GM19025 (cell line): ENCODE measurements around the gene IQSEC1.

Experiments used
- ATAC-seq: cut with Tn5 transposase; IDR thresholded peaks from one replicate; pipeline ENCODE4 v1.9.1; 2021; ENCODE audit warnings: mild to moderate bottlenecking, low read depth, moderate library complexity; ENCODE audit not compliant: unreplicated experiment

IQSEC1 gene

GRCh38 chr3:13087320-13087990 is 14.2 kb upstream of the IQSEC1 start:
- no peak for ATAC-seq

- no peak for ATAC-seq
These were observed 13.3 kb upstream of the IQSEC1 start for GRCh38 chr3:13086531-13086981.

GRCh38 chr3:13085846-13086179 is 12.6 kb upstream of the IQSEC1 start:
- ATAC-seq: no peak

DNA sequence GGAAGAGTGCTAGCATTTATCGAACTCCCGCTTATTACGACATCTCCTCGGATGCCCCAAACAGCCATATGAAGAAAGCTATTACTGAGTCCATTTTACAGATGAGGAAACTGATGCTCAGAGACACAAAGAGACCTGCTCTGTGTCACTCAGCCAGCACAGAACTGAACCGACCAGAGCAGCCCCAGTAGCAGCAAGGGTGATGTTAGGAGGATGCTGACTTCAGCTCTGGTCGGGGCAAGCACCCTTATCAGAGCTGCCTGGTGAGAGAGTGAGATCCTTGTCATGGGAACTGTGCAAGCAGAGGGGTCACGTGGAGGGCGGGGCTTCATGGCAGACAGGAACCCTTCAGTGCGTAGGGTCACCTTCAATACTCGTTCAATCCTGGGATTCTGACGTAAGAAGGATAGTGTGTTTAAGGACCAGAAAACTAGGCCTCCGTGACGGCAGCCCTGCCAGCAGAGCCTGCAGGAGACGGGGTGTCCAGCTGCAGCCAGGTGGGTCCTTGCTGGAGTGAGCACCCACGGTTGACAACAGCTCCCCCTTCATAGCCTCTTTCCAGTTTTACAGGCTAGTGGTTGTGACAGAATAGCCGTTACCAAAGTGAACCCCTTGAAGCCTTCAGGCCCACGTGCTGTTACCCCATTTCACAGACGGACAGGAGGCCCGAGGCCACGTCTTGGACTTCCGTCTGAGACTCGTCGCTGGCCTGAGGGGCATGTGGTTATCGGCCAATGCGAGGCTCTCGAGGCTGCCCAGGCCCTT is 12.0 kb upstream of the IQSEC1 start:
- no peak for ATAC-seq

DNA sequence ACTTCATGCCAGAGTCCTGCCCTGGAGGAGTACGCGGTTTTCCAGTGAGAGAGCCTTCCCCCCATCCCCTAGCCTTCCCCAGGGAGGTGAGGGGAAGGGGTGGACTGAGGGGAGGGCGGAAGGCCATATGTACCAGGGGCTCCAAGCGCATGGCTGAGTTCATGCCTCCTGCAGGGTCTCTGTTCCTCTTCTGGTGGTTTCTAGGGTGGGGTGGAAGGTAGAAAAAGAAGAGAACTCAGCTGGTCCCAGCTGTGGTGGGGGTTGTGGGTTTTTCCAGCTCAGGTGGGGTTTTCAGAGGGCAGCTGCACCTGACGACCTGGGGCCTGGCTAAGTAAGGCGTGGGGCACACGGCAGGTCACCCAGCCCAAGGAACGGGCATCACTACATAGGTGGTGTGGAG is 10.7 kb upstream of the IQSEC1 start:
- ATAC-seq: no peak

- ATAC-seq: no peak
These were observed 10.0 kb upstream of the IQSEC1 start for GRCh38 chr3:13083254-13083653.

DNA sequence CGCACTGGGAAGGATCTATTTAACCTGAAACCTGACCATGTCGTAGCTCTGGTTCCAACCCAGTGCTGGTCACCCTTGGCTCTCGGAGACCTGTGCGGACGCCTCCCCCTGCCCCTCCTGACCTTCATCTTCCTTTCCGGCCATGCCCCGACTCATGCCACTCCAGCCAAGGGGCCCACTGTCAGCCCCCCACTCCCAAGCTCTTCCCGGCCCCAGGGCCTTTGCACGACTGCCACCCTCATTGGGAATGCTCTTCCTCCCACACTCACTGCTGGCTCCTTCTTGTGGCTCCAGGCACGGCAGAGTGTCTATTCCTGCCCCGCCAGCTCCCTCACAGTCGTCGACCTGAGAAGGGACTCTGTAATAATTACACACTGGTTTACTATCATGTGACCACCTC is 9.4 kb upstream of the IQSEC1 start:
- no peak for ATAC-seq

DNA sequence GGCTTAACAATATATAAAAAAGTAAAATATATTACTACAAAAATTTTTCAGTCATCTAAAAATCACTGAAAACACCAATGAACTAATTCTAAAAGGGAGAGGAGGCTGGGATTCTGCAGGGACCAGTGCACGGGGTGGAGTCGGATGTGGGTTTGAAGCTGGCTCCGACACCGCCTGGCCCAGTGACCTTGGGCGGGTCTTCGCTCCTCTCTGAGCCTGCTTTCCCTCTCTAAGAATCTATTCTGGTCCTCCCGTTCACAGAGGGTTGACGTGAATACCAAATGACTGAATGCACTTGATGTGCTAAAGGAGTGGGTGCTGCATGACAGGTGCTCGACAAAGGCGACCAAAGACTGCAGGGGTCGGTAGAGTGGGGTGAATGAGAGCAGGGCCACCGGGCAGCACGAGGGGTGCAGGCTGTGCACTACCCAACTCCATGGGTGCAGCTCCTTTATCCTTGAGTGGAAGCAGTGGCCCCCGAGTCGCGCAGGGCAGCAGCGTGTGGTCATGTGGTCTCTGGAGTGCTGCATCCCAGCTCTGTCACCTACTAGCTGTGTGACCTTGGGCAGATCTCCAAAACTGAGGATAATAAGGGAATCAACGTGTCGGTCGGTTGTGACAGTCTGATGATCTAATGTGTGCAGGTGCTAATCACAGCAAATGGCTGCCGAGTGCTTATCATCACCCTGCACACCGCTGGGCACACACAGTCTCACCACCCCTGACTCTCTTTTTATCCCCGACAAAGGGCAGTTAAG is 8.6 kb upstream of the IQSEC1 start:
- no peak for ATAC-seq

DNA sequence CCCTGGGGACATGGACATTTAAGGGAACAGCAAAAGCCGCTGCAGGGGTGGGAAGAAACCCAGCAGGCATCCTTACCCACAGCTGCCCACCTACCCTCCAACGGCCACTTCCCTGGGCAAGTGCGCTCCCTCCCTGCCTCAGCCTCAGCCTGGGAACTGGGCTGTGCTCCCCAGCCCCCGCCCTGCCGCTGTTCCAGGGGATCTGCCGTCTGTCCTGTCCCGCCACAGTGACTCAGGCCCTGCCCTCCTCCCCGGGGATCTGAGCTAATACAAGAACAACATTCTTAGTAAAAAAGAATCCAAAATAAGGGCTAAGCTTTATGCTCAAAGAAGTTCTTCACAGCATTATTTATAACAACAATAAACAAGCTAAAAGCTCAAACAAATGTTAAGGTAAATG is 7.4 kb upstream of the IQSEC1 start:
- no peak for ATAC-seq

- no peak for ATAC-seq
These were observed 6.8 kb upstream of the IQSEC1 start for GRCh38 chr3:13080026-13080425.

DNA sequence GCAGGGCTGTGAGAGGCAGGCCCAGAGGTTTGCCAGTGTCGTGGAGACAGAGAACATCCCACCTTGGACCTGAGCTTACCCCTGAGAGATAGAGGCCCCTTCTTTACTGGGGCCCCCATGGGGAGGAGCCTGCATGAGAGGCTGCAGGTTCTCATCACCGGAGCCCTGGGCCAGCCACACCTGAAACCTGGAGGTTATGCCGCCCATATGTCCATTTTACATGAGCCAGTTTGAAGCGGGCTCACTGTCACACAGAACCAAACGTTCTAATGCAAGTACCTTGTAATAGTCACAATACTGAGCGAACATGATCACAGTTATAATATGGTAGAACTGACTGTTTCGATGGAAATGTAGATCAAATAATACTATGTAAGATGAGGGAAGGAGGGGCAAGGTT is 6.3 kb upstream of the IQSEC1 start:
- ATAC-seq: no peak

DNA sequence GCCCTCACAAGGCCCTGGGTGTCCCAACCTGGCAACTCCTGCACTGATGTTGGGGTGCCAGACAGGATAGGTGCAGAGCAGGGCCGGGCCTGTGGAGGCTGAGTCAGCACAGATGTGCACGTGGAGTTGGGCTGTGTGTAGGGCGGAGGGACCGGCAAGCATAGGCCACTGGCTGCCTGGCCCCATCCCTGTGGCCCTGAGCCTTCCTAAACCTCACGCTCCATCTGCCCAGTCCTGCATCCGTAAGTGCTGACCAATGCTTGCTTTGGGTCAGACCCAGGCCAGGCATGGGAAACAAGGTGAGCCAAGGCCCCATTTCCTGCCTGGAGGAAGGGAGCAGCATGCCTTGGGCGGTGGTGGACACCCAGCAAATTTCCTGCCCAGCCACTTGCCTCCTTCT is 5.8 kb upstream of the IQSEC1 start:
- ATAC-seq: no peak

GRCh38 chr3:13078163-13078905 is 5.1 kb upstream of the IQSEC1 start:
- ATAC-seq: no peak

- ATAC-seq: no peak
These were observed 4.4 kb upstream of the IQSEC1 start for GRCh38 chr3:13077431-13078162.

DNA sequence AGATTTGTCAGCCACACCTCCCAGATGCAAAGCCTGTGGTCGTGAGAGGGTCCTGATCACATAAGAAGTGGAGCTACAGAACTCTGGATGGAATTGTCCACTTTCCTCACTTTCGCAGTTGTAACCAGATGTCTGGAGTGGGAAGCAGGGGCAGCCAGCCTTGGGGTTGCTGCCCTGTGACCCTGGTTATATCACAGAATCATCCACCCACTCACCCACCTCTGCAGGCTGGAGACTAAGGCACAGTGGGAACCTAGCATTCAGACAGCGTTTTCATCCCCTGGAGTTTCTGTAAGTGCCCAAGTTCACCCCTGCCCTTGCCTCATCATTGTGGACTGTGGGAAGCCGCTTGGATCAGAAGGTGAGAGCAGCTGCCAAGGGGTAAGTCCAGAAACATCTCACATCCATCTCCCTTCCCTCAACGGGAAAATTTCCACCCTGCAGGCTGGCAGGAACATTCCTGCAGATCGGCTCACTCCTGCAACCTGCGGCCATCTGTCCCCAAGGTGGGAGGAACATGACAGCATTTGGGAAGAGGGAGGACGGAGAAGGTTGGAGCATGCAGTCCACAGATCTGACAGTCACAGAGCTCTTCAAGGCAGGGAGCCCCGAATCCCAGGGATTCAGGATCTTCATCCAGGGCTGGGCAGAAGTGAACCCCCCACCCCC is 2.9 kb upstream of the IQSEC1 start:
- no peak for ATAC-seq

DNA sequence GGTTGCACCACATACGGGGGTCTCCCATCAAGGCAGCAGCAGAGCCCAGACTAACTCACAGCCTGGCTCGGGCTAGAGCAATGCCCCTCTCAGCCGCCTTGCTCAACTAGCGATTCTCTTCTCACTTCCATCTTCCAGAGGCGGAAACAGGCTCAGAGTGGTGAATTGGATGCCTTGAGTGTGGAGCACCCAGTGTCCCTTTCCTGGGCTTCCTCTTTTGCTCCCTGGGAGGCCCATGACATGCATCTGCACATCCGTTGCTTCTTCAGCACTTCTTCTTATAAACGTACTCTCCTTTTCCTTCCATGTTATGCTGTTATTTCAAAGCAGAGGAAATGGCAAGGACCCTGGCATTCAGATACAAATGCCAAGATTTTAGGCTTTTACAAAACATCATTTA is 2.1 kb upstream of the IQSEC1 start:
- no peak for ATAC-seq

GRCh38 chr3:13074006-13074375 is 762 bp upstream of the IQSEC1 start:
- ATAC-seq: no peak

GRCh38 chr3:13072600-13073325 is 466 bp downstream of the IQSEC1 start:
- ATAC-seq: peak; percentile 18

DNA sequence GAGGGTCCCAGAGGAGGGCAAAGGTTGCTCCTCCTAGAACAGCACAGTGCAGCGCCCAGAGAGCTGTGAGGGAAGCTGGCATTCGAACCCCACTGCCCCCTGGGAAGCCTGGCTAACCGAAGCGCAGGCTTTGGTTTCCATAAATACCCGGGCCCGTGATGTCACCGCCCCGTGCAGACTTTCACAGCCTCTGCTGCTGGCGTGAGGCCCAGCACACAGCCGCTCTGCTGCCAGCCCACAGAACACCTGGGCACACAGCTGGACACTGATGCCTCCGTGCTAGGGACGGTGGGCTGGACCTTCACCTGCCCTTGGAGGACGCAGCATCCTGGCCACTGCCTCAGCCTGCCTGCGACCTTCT is 1.0 kb downstream of the IQSEC1 start:
- peak; percentile 60 for ATAC-seq
